ENCODE measurements around the gene VPS25. TPM values are rescaled to one million over a fixed set of nuclear protein-coding genes. Genes with fewer than 3 reads are reported as not detected.

Gene VPS25
- total RNA-seq, 4 donors from 2014 or later: 24.5 to 44.7 (median 38.2) TPM

DNA sequence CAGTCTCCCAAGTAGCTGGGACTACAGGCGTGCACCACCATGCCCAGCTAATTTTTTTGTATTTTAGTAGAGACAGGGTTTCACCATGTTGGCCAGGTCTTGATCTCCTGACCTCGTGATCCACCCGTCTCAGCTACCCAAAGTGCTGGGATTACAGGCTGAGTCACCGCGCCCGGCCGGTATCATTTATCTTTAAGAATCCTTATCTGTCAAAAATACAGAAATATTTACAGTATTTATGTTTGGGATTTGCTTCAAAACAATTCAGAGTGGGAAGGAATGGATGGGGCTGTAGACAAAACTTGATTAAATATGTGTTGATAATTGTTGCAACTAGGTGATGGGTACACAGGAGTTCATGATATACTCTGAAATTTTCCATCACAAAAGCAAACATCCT lies 47.9 kb downstream of the VPS25 start:
- Histone ChIP-seq H3K36me3 (peaks cover 0 to 64% (median 13%) of the 10 kb centered on the region in 3 donors), H3K9me3 (no peaks in the 10 kb centered on the region), H3K27me3 (no peaks in the 10 kb centered on the region), H3K27ac (no peak overlapping the region), H3K4me1 (peaks cover 0 to 27% (median 14%) of the 10 kb centered on the region in 4 donors), H3K4me3 (no peak overlapping the region)
- TF ChIP-seq POLR2A (IDR thresholded peaks at IDR 0.05) (no peak), EP300 (IDR thresholded peaks at IDR 0.05) (no peak)
- TF ChIP-seq, protein P1, sequence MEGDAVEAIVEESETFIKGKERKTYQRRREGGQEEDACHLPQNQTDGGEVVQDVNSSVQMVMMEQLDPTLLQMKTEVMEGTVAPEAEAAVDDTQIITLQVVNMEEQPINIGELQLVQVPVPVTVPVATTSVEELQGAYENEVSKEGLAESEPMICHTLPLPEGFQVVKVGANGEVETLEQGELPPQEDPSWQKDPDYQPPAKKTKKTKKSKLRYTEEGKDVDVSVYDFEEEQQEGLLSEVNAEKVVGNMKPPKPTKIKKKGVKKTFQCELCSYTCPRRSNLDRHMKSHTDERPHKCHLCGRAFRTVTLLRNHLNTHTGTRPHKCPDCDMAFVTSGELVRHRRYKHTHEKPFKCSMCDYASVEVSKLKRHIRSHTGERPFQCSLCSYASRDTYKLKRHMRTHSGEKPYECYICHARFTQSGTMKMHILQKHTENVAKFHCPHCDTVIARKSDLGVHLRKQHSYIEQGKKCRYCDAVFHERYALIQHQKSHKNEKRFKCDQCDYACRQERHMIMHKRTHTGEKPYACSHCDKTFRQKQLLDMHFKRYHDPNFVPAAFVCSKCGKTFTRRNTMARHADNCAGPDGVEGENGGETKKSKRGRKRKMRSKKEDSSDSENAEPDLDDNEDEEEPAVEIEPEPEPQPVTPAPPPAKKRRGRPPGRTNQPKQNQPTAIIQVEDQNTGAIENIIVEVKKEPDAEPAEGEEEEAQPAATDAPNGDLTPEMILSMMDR (IDR thresholded peaks at IDR 0.05): no peak
- 90 to 93% methylated on average over 7 of the region's 7 CpGs for WGBS, 2 donors
- DNase-seq (ENCODE audit: low spot score in 2 of 2): no peak

DNA sequence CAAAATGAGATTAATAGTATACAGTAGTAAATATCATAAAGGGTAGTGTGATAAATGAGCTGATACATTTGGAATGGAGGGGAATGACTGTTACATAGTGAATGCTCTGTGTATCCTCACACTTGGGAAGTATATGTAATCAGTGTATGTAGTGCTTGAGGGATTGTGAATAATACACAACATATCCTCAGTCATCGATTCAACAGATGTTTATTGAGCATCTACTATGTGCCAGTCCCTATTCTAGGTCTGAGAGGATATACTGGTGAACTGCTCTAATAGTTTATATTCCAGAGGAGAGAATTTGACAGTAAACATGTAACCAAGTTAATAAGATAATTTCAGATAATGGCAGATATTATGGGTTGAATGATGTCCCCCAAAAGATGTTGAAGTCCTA lies 54.2 kb downstream of the VPS25 start:
- H3K27me3 ChIP-seq: no peaks in the 10 kb centered on the region
- peaks cover 0 to 26% (median 16%) of the 10 kb centered on the region in 4 donors for H3K4me1 ChIP-seq
- TF ChIP-seq EP300 (IDR thresholded peaks at IDR 0.05): no peak
- TF ChIP-seq, protein P1 (IDR thresholded peaks at IDR 0.05): no peak
- no peak for TF ChIP-seq POLR2A (IDR thresholded peaks at IDR 0.05)
- H3K27ac ChIP-seq: no peak overlapping the region
- no peaks in the 10 kb centered on the region for H3K9me3 ChIP-seq
- DNase-seq (ENCODE audit: low spot score in 2 of 2): no peak
- 97% methylated on average over 1 of the region's 1 CpG for WGBS, 2 donors
- peaks cover 0 to under 1% (median 0%) of the 10 kb centered on the region in 3 donors for H3K36me3 ChIP-seq
- H3K4me3 ChIP-seq: no peak overlapping the region

Small RNAs within 50 kb of the gene (small RNA-seq; reads per million reads assigned to genes)
- gene HMGN2P15: not detected
- not detected for gene MIR6781

Other genes starting within 250 kb of the VPS25 start
- gene NAGLU, start 237.2 kb upstream of the VPS25 start, total RNA-seq: 100 to 1,000 TPM in 1 of 4 donors, 10 to 100 TPM in 3; 52.3 to 115 (median 67.3) TPM
- gene HSD17B1, start 220.5 kb upstream of the VPS25 start, total RNA-seq: 1 to 10 TPM in 3 of 4 donors, under 1 TPM in 1; 0.78 to 4.4 (median 3.7) TPM
- 10 to 100 TPM; 22.9 to 33.9 (median 25.5) TPM for gene COASY, start 211.3 kb upstream of the VPS25 start, total RNA-seq
- gene MLX, start 206.3 kb upstream of the VPS25 start, total RNA-seq: 10 to 100 TPM; 31.8 to 44.4 (median 39.1) TPM
- 1 to 10 TPM; 4.9 to 9.0 (median 7.4) TPM for gene PSMC3IP, start 195.7 kb upstream of the VPS25 start, total RNA-seq
- 10 to 100 TPM; 43.1 to 61.8 (median 57.7) TPM for gene RETREG3, start 164.1 kb upstream of the VPS25 start, total RNA-seq
- gene TUBG1, start 163.8 kb upstream of the VPS25 start, total RNA-seq: 10 to 100 TPM; 15.3 to 45.6 (median 21.6) TPM
- 10 to 100 TPM; 48.2 to 92.4 (median 77.6) TPM for gene TUBG2, start 114.2 kb upstream of the VPS25 start, total RNA-seq
- 10 to 100 TPM; 32.4 to 57.7 (median 46.1) TPM for gene PLEKHH3, start 96.5 kb upstream of the VPS25 start, total RNA-seq
- gene CCR10, start 91.6 kb upstream of the VPS25 start, total RNA-seq: 10 to 100 TPM in 1 of 4 donors, 1 to 10 TPM in 3; 3.7 to 11.1 (median 7.1) TPM
- 10 to 100 TPM in 2 of 4 donors, 1 to 10 TPM in 2; 6.3 to 21.0 (median 12.6) TPM for gene CNTNAP1, start 90.9 kb upstream of the VPS25 start, total RNA-seq
- gene EZH1, start 28.4 kb upstream of the VPS25 start, total RNA-seq: 100 to 1,000 TPM in 2 of 4 donors, 10 to 100 TPM in 2; 73.8 to 128 (median 109) TPM
- gene RAMP2, start 12.2 kb upstream of the VPS25 start, total RNA-seq: 100 to 1,000 TPM in 1 of 4 donors, 10 to 100 TPM in 3; 32.6 to 113 (median 51.4) TPM
- 10 to 100 TPM in 2 of 4 donors, 1 to 10 TPM in 2; 3.6 to 15.6 (median 9.1) TPM for gene WNK4, start 7.2 kb downstream of the VPS25 start, total RNA-seq
- 10 to 100 TPM; 58.2 to 91.7 (median 62.6) TPM for gene COA3, start 25.3 kb downstream of the VPS25 start, total RNA-seq
- under 1 TPM in 1 of 4 donors, not detected in 3; 0.22 TPM for gene CNTD1, start 25.4 kb downstream of the VPS25 start, total RNA-seq
- 100 to 1,000 TPM in 1 of 4 donors, 10 to 100 TPM in 3; 76.7 to 104 (median 80.4) TPM for gene BECN1, start 50.8 kb downstream of the VPS25 start, total RNA-seq
- gene PSME3, start 59.9 kb downstream of the VPS25 start, total RNA-seq: 10 to 100 TPM; 42.2 to 86.7 (median 53.7) TPM
- gene AOC2, start 71.1 kb downstream of the VPS25 start, total RNA-seq: 1 to 10 TPM; 2.0 to 3.3 (median 3.0) TPM
- gene AOC3, start 77.8 kb downstream of the VPS25 start, total RNA-seq: 10 to 100 TPM; 49.0 to 74.1 (median 53.0) TPM
- gene G6PC1, start 127.3 kb downstream of the VPS25 start, total RNA-seq: not detected
- gene AARSD1, start 191.0 kb downstream of the VPS25 start, total RNA-seq: 10 to 100 TPM; 26.0 to 42.0 (median 31.3) TPM
- not detected for gene PTGES3L, start 206.6 kb downstream of the VPS25 start, total RNA-seq
- gene RUNDC1, start 207.1 kb downstream of the VPS25 start, total RNA-seq: 10 to 100 TPM; 10.7 to 15.6 (median 12.9) TPM
- 1,000 to 10,000 TPM in 1 of 4 donors, 100 to 1,000 TPM in 3; 500 to 1,072 (median 818) TPM for gene RPL27, start 225.0 kb downstream of the VPS25 start, total RNA-seq
- gene IFI35, start 233.3 kb downstream of the VPS25 start, total RNA-seq: 10 to 100 TPM; 36.1 to 59.0 (median 37.9) TPM
- 100 to 1,000 TPM; 203 to 246 (median 228) TPM for gene VAT1, start 248.9 kb downstream of the VPS25 start, total RNA-seq